HepG2 (cell line): ENCODE measurements around the gene NOXRED1. TPM values are rescaled to one million over a fixed set of nuclear protein-coding genes. Genes with fewer than 3 reads are reported as not detected.

ENCODE experiments used
- ATAC-seq: fragments of 200-7000 bp; cut with Tn5 transposase; 3 replicates; pipeline ENCODE4 v1.9.1; 2020; ENCODE audit warnings: mild to moderate bottlenecking, moderate library complexity
- BruUV-seq: library from RNA; stranded (reverse); fragments of 400-500 nt; replicated peaks from 2 replicates; lab custom pipeline; 2021; lab: Mats Ljungman, UMichigan
- CTCF ChIA-PET: fragments of 300-600 bp; formaldehyde crosslinking; extraction: SDS; loops from one replicate; lab custom pipeline; 2021; ENCODE audit warnings: low total read pairs, inconsistent platforms, low intra/inter-chr PET ratio; lab: Yijun Ruan, JAX
- POLR2A ChIA-PET: fragments of 350-600 bp; sonication (Branson Sonifier 250); formaldehyde crosslinking; loops from one replicate; lab custom pipeline; 2020; ENCODE audit warnings: antibody characterized with exemption, inconsistent platforms; lab: Yijun Ruan, JAX
- DNase-seq: peaks from one replicate; pipeline ENCODE4 v3.0.0-alpha.2; 2015; ENCODE audit warnings: low spot score
- FAIRE-seq: peaks from 3 replicates; lab custom pipeline; 2011; peaks lifted over from hg19 to GRCh38; lab: Jason Lieb, UNC
- H2AFZ ChIP-seq: one replicate; pipeline ENCODE4 v1.6.1; 2011; ENCODE audit warnings: low read length, inconsistent platforms
- H3K27ac ChIP-seq: fragments of 300-600 bp; 3 replicates; pipeline ENCODE4 v1.8.0; 2011; ENCODE audit warnings: mixed run types, mild to moderate bottlenecking, mixed read lengths, low read length, inconsistent platforms; ENCODE audit not compliant: insufficient read depth; ENCODE audit errors: extremely low read length
- H3K27me3 ChIP-seq, 2 experiments: fragments of 200-600 bp in 1 of 2; 2 replicates in 1 of 2; 3 replicates in 1 of 2; pipeline versions ENCODE4 v1.6.0 to v1.8.0; 2011; ENCODE audit warnings: low read length in 2 of 2, mild to moderate bottlenecking in 2 of 2, moderate library complexity in 2 of 2, inconsistent platforms in 1 of 2; ENCODE audit not compliant: insufficient read depth in 2 of 2, control insufficient read depth in 1 of 2
- H3K36me3 ChIP-seq, 2 experiments: fragments of 200-600 bp in 1 of 2; replicated peaks in 1 of 2; 2 replicates in 1 of 2; 3 replicates in 1 of 2; pipeline versions ENCODE4 v1.5.1 to v1.8.0; 2011; ENCODE audit warnings: low read length in 2 of 2, inconsistent platforms in 1 of 2; ENCODE audit not compliant: insufficient read depth in 2 of 2, control insufficient read depth in 1 of 2
- H3K4me1 ChIP-seq: 2 replicates; pipeline ENCODE4 v1.5.1; 2012; ENCODE audit warnings: low read length, inconsistent platforms; ENCODE audit not compliant: insufficient read depth
- H3K4me2 ChIP-seq: 2 replicates; pipeline ENCODE4 v1.6.0; 2011; ENCODE audit warnings: low read depth, low read length, inconsistent platforms
- H3K4me3 ChIP-seq, 3 experiments: fragments of 200-600 bp in 1 of 3; sonication (generic), shearing (Covaris generic) in 1 of 3; replicated peaks in 1 of 3; 2 replicates each; pipeline ENCODE4 v1.5.1; 2011 to 2016; ENCODE audit warnings: low read length in 3 of 3, inconsistent platforms in 2 of 3, low read depth in 2 of 3, mild to moderate bottlenecking in 2 of 3, control low read depth in 1 of 3, mixed read lengths in 1 of 3; ENCODE audit not compliant: insufficient read depth in 1 of 3
- H3K79me2 ChIP-seq: one replicate; pipeline ENCODE4 v1.6.1; 2011; ENCODE audit warnings: low read length, inconsistent platforms; ENCODE audit not compliant: insufficient read depth
- H3K9ac ChIP-seq: 2 replicates; pipeline ENCODE4 v1.6.0; 2011; ENCODE audit warnings: mild to moderate bottlenecking, low read depth, low read length, inconsistent platforms; ENCODE audit not compliant: insufficient read depth
- H3K9me3 ChIP-seq: 2 replicates; pipeline ENCODE4 v1.5.1; 2012; ENCODE audit warnings: mild to moderate bottlenecking, low read length
- H4K20me1 ChIP-seq: 2 replicates; pipeline ENCODE4 v1.6.0; 2011; ENCODE audit warnings: inconsistent platforms, mild to moderate bottlenecking, low read length, moderate library complexity; ENCODE audit not compliant: insufficient read depth
- CREM ChIP-seq, 2 experiments: sonication (generic) in 1 of 2; formaldehyde crosslinking in 1 of 2; IDR thresholded peaks; 2 replicates each; pipeline versions ENCODE4 v1.4.0 to v1.6.1; 2016 to 2020; ENCODE audit warnings: antibody characterized with exemption in 1 of 2, mild to moderate bottlenecking in 1 of 2, missing genetic modification reagents in 1 of 2
- FOXM1 ChIP-seq: sonication (generic); formaldehyde crosslinking; IDR thresholded peaks from 2 replicates; pipeline ENCODE4 v1.5.0; 2020; ENCODE audit warnings: missing genetic modification reagents
- HCFC1 ChIP-seq: fragments of 150-350 bp; IDR thresholded peaks from 2 replicates; pipeline ENCODE4 v1.6.1; 2014; ENCODE audit warnings: low read depth, low read length
- MEF2D ChIP-seq: sonication (generic); formaldehyde crosslinking; IDR thresholded peaks from 2 replicates; pipeline ENCODE4 v1.5.1; 2020; ENCODE audit warnings: mild to moderate bottlenecking, missing genetic modification reagents
- MTF1 ChIP-seq: sonication (generic); formaldehyde crosslinking; IDR thresholded peaks from 2 replicates; pipeline ENCODE4 v1.5.0; 2020; ENCODE audit warnings: missing genetic modification reagents
- NR2F1 ChIP-seq, 2 experiments: fragments of 450-650 bp in 1 of 2; formaldehyde crosslinking in 1 of 2; IDR thresholded peaks; 2 replicates each; pipeline versions ENCODE4 v1.5.0 to v1.6.1; 2016 to 2020; ENCODE audit warnings: mild to moderate bottlenecking in 1 of 2, missing compliant biosample characterization in 1 of 2, missing genetic modification reagents in 1 of 2, moderate library complexity in 1 of 2
- SOX13 ChIP-seq, 3 experiments: fragments of 450-650 bp in 1 of 3; sonication (generic) in 1 of 3; formaldehyde crosslinking in 1 of 3; IDR thresholded peaks in 2 of 3; conservative IDR thresholded peaks in 1 of 3; 2 replicates each; pipeline versions ENCODE4 v1.5.0 to v1.6.1; 2016 to 2020; ENCODE audit warnings: antibody characterized with exemption in 1 of 3, mild to moderate bottlenecking in 1 of 3, missing compliant biosample characterization in 1 of 3, missing genetic modification reagents in 1 of 3, moderate library complexity in 1 of 3
- TBP ChIP-seq: sonication (generic); formaldehyde crosslinking; IDR thresholded peaks from 2 replicates; pipeline ENCODE4 v1.5.0; 2020; ENCODE audit warnings: missing genetic modification reagents
- TIGD3 ChIP-seq: sonication (generic); formaldehyde crosslinking; IDR thresholded peaks from 2 replicates; pipeline ENCODE4 v1.5.1; 2020; ENCODE audit warnings: mild to moderate bottlenecking, missing genetic modification reagents, borderline replicate concordance
- ZNF879 ChIP-seq: sonication (generic); formaldehyde crosslinking; IDR thresholded peaks from 2 replicates; pipeline ENCODE4 v1.8.1; 2023; ENCODE audit warnings: missing genetic modification reagents
- WGBS: methylation state at CpG from one replicate; pipeline ENCODE4 v1.1.6; 2017; ENCODE audit warnings: low lambda C conversion rate; 5-methylcytosine and 5-hydroxymethylcytosine counted together
- in situ Hi-C: cut with HindIII; loops from 2 replicates; pipeline ENCODE4 v1.10.0; 2017; ENCODE audit warnings: low pct_unique_long_range_greater_than_20kb; ENCODE audit not compliant: extremely low pct_ligation_motif_present
- intact Hi-C: fragments of 100-400 bp; cut with micrococcal nuclease; formaldehyde crosslinking; loops from one replicate; pipeline ENCODE4 v1.10.0; 2022; ENCODE audit not compliant: unreplicated experiment
- polyA plus RNA-seq, 8 experiments: library from polyadenylated mRNA; depleted of rRNA in 3 of 8; stranded (reverse) in 7 of 8; unstranded in 1 of 8; fragments of >200 nt; fragmentation: Illumina TruSeq in 4 of 8; extraction: Trizol in 4 of 8; gene quantifications; 2 replicates each; pipeline versions ENCODE4 v1.2.1 to v1.2.3, GENCODE V29; 2011 to 2016; ENCODE audit warnings: low read depth in 4 of 8, missing spikeins in 1 of 8, mixed read lengths in 1 of 8; ENCODE audit not compliant: insufficient read depth in 1 of 8
- total RNA-seq, 5 experiments: library from RNA; depleted of rRNA; stranded (reverse); fragments of >200 nt; fragmentation: Illumina TruSeq; extraction: Trizol; gene quantifications; 2 replicates each; pipeline ENCODE4 v1.2.3, GENCODE V29; 2016; ENCODE audit warnings: low read depth in 1 of 5
- TF ChIP-seq, protein P1 (sequence below): sonication (generic); formaldehyde crosslinking; IDR thresholded peaks from 2 replicates; pipeline ENCODE4 v1.4.0; 2020; ENCODE audit warnings: mild to moderate bottlenecking, low read depth, missing genetic modification reagents
- TF ChIP-seq, protein P2 (sequence below): sonication (generic); formaldehyde crosslinking; conservative IDR thresholded peaks from 2 replicates; pipeline ENCODE4 v1.8.0; 2022; ENCODE audit warnings: missing genetic modification reagents

NOXRED1 gene
- total and polyA plus RNA-seq, 2 of the 13 experiments (the other 11 are each of a cell fraction or from before 2014, with no cell fraction given), result 0.24 to 0.41 TPM

- BruUV-seq, result no TSS peak
- FAIRE-seq, result no peak
- TF ChIP-seq TBP (CRISPR knock-in tag) (no peak), HCFC1 (no peak), MTF1 (no peak), CREM (IDR thresholded peaks at IDR 0.05) (no peak), CREM (CRISPR knock-in tag; IDR thresholded peaks at IDR 0.05) (no peak), FOXM1 (CRISPR knock-in tag) (no peak), ZNF879 (CRISPR knock-in tag) (no peak), TIGD3 (CRISPR knock-in tag) (no peak), MEF2D (CRISPR knock-in tag) (no peak), NR2F1 (CRISPR knock-in tag; IDR thresholded peaks at IDR 0.05) (peak in 1 of 2 experiments; percentile 38; a peak in 1 of 4 replicates), SOX13 (IDR thresholded peaks at IDR 0.05) (no peak), SOX13 (CRISPR knock-in tag; conservative IDR thresholded peaks at IDR 0.05 in 1 of 2, IDR thresholded peaks at IDR 0.05 in 1 of 2) (peak in 1 of 2 experiments; percentile 38; a peak in 1 of 4 replicates)
- TF ChIP-seq, protein P1, sequence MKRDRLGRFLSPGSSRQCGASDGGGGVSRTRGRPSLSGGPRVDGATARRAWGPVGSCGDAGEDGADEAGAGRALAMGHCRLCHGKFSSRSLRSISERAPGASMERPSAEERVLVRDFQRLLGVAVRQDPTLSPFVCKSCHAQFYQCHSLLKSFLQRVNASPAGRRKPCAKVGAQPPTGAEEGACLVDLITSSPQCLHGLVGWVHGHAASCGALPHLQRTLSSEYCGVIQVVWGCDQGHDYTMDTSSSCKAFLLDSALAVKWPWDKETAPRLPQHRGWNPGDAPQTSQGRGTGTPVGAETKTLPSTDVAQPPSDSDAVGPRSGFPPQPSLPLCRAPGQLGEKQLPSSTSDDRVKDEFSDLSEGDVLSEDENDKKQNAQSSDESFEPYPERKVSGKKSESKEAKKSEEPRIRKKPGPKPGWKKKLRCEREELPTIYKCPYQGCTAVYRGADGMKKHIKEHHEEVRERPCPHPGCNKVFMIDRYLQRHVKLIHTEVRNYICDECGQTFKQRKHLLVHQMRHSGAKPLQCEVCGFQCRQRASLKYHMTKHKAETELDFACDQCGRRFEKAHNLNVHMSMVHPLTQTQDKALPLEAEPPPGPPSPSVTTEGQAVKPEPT, result no peak
- TF ChIP-seq, protein P2, sequence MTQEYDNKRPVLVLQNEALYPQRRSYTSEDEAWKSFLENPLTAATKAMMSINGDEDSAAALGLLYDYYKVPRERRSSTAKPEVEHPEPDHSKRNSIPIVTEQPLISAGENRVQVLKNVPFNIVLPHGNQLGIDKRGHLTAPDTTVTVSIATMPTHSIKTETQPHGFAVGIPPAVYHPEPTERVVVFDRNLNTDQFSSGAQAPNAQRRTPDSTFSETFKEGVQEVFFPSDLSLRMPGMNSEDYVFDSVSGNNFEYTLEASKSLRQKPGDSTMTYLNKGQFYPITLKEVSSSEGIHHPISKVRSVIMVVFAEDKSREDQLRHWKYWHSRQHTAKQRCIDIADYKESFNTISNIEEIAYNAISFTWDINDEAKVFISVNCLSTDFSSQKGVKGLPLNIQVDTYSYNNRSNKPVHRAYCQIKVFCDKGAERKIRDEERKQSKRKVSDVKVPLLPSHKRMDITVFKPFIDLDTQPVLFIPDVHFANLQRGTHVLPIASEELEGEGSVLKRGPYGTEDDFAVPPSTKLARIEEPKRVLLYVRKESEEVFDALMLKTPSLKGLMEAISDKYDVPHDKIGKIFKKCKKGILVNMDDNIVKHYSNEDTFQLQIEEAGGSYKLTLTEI, result no peak
Observed at GRCh38 chr14:77346495-77346894, 76.8 kb downstream of the NOXRED1 start.

More at GRCh38 chr14:77346495-77346894, 76.8 kb downstream of the NOXRED1 start:
- no peak overlapping the region for H2AFZ ChIP-seq
- DNase-seq, result peak; percentile 39
- no peak overlapping the region for H3K4me2 ChIP-seq
- ChIA-PET POLR2A (no interaction called here), CTCF (no interaction called here)
- WGBS, result 29% methylated on average over 2 of the region's 2 CpGs
- in situ Hi-C loops (no loop called here), intact Hi-C loops (no loop called here)
- no peak overlapping the region for H3K9ac ChIP-seq
- H3K9me3 ChIP-seq, result no peaks in the 10 kb centered on the region
- peaks cover 4 to 18% of the 10 kb centered on the region in 2 experiments for H3K36me3 ChIP-seq
- no peak overlapping the region for H3K4me3 ChIP-seq
- H4K20me1 ChIP-seq, result no peaks in the 10 kb centered on the region
- H3K79me2 ChIP-seq, result no peaks in the 10 kb centered on the region
- H3K27me3 ChIP-seq, result no peaks in the 10 kb centered on the region
- ATAC-seq, result peak; percentile 91
- no peak overlapping the region for H3K27ac ChIP-seq
- H3K4me1 ChIP-seq, result peaks cover 20% of the 10 kb centered on the region
